Measurements from ENCODE around the gene MANSC4. TPM values are rescaled to one million over a fixed set of nuclear protein-coding genes. Genes with fewer than 3 reads are reported as not detected.

MANSC4 gene
- total RNA-seq, 1 experiment from 2014 or later: not detected

- TF ChIP-seq, protein P1, sequence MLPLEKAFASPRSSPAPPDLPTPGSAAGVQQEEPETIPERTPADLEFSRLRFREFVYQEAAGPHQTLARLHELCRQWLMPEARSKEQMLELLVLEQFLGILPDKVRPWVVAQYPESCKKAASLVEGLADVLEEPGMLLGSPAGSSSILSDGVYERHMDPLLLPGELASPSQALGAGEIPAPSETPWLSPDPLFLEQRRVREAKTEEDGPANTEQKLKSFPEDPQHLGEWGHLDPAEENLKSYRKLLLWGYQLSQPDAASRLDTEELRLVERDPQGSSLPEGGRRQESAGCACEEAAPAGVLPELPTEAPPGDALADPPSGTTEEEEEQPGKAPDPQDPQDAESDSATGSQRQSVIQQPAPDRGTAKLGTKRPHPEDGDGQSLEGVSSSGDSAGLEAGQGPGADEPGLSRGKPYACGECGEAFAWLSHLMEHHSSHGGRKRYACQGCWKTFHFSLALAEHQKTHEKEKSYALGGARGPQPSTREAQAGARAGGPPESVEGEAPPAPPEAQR (CRISPR knock-in tag; IDR thresholded peaks at IDR 0.05): no peak
- TF ChIP-seq ETV6 (CRISPR knock-in tag; IDR thresholded peaks at IDR 0.05) (no peak), E2F5 (CRISPR knock-in tag; IDR thresholded peaks at IDR 0.05) (no peak), TP53 (CRISPR knock-in tag; IDR thresholded peaks at IDR 0.05) (no peak), MYBL2 (CRISPR knock-in tag; IDR thresholded peaks at IDR 0.05) (no peak)
- TF ChIP-seq, protein P2, sequence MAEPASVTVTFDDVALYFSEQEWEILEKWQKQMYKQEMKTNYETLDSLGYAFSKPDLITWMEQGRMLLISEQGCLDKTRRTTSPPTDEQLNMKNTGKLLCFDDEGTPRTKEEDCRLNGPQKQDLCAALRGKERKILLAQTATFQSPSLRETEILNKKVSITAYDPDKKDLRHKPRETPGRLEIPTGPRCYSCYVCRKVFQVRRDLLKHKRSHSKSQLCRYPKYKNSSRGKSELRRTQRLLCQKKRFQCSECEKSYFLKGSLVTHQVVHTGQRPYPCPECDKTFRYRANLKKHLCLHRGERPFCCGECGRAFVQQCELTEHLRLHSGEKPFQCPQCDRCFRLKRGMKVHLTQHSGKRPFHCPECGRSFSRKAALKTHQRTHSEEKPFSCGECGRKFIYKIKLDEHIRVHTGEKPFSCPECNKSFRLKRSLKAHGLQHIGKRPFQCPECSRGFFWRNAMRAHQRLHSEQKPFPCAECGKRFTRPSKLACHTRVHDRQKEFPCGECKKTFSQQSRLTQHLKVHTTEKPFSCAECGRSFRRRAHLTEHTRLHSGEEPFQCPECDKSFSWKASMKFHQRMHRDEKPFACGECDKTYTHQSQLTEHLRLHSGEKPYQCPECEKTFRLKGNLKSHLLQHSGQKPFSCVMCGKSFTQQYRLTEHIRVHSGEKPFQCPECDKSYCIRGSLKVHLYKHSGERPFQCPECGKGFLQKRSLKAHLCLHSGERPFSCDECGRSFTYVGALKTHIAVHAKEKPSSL (CRISPR knock-in tag; conservative IDR thresholded peaks at IDR 0.05): no peak
These were observed 1.6 kb upstream of the MANSC4 start (continued) for GRCh38 chr12:27781680-27782079.

GRCh38 chr12:27780612-27781408 is 774 bp upstream of the MANSC4 start:
- Mint-ChIP-seq H3K27ac (peak overlapping the region; percentile 38), H3K4me3 (peak overlapping the region; percentile 71), H3K36me3 (peaks cover 18% of the 10 kb centered on the region), H3K4me1 (peaks cover 45% of the 10 kb centered on the region), H3K9me3 (no peaks in the 10 kb centered on the region), H3K27me3 (ENCODE audit: low read depth) (no peaks in the 10 kb centered on the region; the same call in 1 of the 2 replicates)
- ChIA-PET POLR2A (no interaction called here), CTCF (interaction anchor here (1.5 kb wide), 2 partner anchors 48 to 160 kb away, joined by 3 to 4 read pairs; no protein-coding TSS in a partner anchor)
- peak; percentile 21 for DNase-seq (ENCODE audit: low spot score)
- ATAC-seq: peak; percentile 38
- TF ChIP-seq ATF2 (CRISPR knock-in tag; IDR thresholded peaks at IDR 0.05; ENCODE audit: borderline replicate concordance, low read depth) (no peak), GTF2I (CRISPR knock-in tag; conservative IDR thresholded peaks at IDR 0.05) (no peak), ARID4B (CRISPR knock-in tag; IDR thresholded peaks at IDR 0.05; ENCODE audit: borderline replicate concordance) (no peak), TEAD1 (CRISPR knock-in tag; IDR thresholded peaks at IDR 0.05) (0 out of 2 replicates have a peak, but pooled peaks have one; percentile 5), USF1 (CRISPR knock-in tag; IDR thresholded peaks at IDR 0.05) (no peak), TP53 (CRISPR knock-in tag; IDR thresholded peaks at IDR 0.05) (no peak), RELA (CRISPR knock-in tag; IDR thresholded peaks at IDR 0.05; ENCODE audit: borderline replicate concordance) (peak; percentile 67; the same call in 1 of the 2 replicates), NFATC4 (CRISPR knock-in tag; IDR thresholded peaks at IDR 0.05) (no peak), ATF1 (CRISPR knock-in tag; IDR thresholded peaks at IDR 0.05) (no peak)
- TF ChIP-seq, protein P3, sequence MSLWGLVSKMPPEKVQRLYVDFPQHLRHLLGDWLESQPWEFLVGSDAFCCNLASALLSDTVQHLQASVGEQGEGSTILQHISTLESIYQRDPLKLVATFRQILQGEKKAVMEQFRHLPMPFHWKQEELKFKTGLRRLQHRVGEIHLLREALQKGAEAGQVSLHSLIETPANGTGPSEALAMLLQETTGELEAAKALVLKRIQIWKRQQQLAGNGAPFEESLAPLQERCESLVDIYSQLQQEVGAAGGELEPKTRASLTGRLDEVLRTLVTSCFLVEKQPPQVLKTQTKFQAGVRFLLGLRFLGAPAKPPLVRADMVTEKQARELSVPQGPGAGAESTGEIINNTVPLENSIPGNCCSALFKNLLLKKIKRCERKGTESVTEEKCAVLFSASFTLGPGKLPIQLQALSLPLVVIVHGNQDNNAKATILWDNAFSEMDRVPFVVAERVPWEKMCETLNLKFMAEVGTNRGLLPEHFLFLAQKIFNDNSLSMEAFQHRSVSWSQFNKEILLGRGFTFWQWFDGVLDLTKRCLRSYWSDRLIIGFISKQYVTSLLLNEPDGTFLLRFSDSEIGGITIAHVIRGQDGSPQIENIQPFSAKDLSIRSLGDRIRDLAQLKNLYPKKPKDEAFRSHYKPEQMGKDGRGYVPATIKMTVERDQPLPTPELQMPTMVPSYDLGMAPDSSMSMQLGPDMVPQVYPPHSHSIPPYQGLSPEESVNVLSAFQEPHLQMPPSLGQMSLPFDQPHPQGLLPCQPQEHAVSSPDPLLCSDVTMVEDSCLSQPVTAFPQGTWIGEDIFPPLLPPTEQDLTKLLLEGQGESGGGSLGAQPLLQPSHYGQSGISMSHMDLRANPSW (CRISPR knock-in tag; conservative IDR thresholded peaks at IDR 0.05; ENCODE audit: low read depth): no peak
- TF ChIP-seq, protein P4, sequence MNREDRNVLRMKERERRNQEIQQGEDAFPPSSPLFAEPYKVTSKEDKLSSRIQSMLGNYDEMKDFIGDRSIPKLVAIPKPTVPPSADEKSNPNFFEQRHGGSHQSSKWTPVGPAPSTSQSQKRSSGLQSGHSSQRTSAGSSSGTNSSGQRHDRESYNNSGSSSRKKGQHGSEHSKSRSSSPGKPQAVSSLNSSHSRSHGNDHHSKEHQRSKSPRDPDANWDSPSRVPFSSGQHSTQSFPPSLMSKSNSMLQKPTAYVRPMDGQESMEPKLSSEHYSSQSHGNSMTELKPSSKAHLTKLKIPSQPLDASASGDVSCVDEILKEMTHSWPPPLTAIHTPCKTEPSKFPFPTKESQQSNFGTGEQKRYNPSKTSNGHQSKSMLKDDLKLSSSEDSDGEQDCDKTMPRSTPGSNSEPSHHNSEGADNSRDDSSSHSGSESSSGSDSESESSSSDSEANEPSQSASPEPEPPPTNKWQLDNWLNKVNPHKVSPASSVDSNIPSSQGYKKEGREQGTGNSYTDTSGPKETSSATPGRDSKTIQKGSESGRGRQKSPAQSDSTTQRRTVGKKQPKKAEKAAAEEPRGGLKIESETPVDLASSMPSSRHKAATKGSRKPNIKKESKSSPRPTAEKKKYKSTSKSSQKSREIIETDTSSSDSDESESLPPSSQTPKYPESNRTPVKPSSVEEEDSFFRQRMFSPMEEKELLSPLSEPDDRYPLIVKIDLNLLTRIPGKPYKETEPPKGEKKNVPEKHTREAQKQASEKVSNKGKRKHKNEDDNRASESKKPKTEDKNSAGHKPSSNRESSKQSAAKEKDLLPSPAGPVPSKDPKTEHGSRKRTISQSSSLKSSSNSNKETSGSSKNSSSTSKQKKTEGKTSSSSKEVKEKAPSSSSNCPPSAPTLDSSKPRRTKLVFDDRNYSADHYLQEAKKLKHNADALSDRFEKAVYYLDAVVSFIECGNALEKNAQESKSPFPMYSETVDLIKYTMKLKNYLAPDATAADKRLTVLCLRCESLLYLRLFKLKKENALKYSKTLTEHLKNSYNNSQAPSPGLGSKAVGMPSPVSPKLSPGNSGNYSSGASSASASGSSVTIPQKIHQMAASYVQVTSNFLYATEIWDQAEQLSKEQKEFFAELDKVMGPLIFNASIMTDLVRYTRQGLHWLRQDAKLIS (CRISPR knock-in tag; IDR thresholded peaks at IDR 0.05; ENCODE audit: borderline replicate concordance): no peak
